ENCODE data around the gene ZNF496.
"Not testable (repeated sequence)": the region's sequence is repeated elsewhere in the genome, so short reads cannot be mapped to it uniquely, and the experiment has no call there.

The ZNF496 gene

GRCh38 chr1:247269133-247269532, 62.5 kb downstream of the ZNF496 start:
- no peak for DNase-seq (ENCODE audit: low read depth)
- TF ChIP-seq CTCF (conservative IDR thresholded peaks at IDR 0.05; ENCODE audit: low read depth, low read length), result no peak

GRCh38 chr1:247268390-247269045, 63.1 kb downstream of the ZNF496 start:
- DNase-seq (ENCODE audit: low read depth), result no peak
- H3K4me3 ChIP-seq (ENCODE audit: low read length), result no peak overlapping the region
- TF ChIP-seq CTCF (conservative IDR thresholded peaks at IDR 0.05; ENCODE audit: low read depth, low read length), result no peak

More at GRCh38 chr1:247269133-247269532, 62.5 kb downstream of the ZNF496 start:
- no peak overlapping the region for H3K4me3 ChIP-seq (ENCODE audit: low read length)

GRCh38 chr1:247266053-247266452, 65.6 kb downstream of the ZNF496 start:
- H3K4me3 ChIP-seq (ENCODE audit: low read length), result no peak overlapping the region
- TF ChIP-seq CTCF (conservative IDR thresholded peaks at IDR 0.05; ENCODE audit: low read depth, low read length), result no peak
- DNase-seq (ENCODE audit: low read depth), result peak; percentile 62

GRCh38 chr1:247255772-247256171, 75.9 kb downstream of the ZNF496 start, which contains the start of gene VN1R5:
Gene VN1R5, plus strand, starts transcription at chr1:247256072.
- H3K4me3 ChIP-seq (ENCODE audit: low read length); DNase-seq (ENCODE audit: low read depth): not testable (repeated sequence)

- TF ChIP-seq CTCF (conservative IDR thresholded peaks at IDR 0.05; ENCODE audit: low read depth, low read length), result no peak
- no peak overlapping the region for H3K4me3 ChIP-seq (ENCODE audit: low read length)
- no peak for DNase-seq (ENCODE audit: low read depth)
Measured at GRCh38 chr1:247247568-247247967, 84.1 kb downstream of the ZNF496 start.

Data from retinal pigment epithelial cell (primary cell).